HepG2 (cell line): ENCODE measurements around the gene SEC61A1. TPM values are rescaled to one million over a fixed set of nuclear protein-coding genes. Genes with fewer than 3 reads are reported as not detected.

Source experiments
- AHR ChIP-seq: IDR thresholded peaks from 2 replicates; pipeline ENCODE4 v1.6.1; 2018; ENCODE audit warnings: missing genetic modification reagents, missing compliant biosample characterization
- CREB1 ChIP-seq, 2 experiments: fragments of 450-650 bp in 1 of 2; IDR thresholded peaks; 2 replicates each; pipeline ENCODE4 v1.6.1; 2016 to 2017; ENCODE audit warnings: control low read depth in 1 of 2, mild to moderate bottlenecking in 1 of 2, missing compliant biosample characterization in 1 of 2, missing genetic modification characterization in 1 of 2
- FOSL2 ChIP-seq: sonication (generic); formaldehyde crosslinking; IDR thresholded peaks from 2 replicates; pipeline ENCODE4 v1.4.0; 2020; ENCODE audit warnings: missing genetic modification reagents
- HMG20A ChIP-seq: IDR thresholded peaks from 2 replicates; pipeline ENCODE4 v1.6.1; 2016; ENCODE audit warnings: borderline replicate concordance
- PLRG1 ChIP-seq: fragments of 450-650 bp; conservative IDR thresholded peaks from 2 replicates; pipeline ENCODE4 v1.6.1; 2016
- RARA ChIP-seq: IDR thresholded peaks from 2 replicates; pipeline ENCODE4 v1.6.1; 2016; ENCODE audit warnings: missing genetic modification reagents, missing compliant biosample characterization
- TSC22D2 ChIP-seq: sonication (generic); formaldehyde crosslinking; IDR thresholded peaks from 2 replicates; pipeline ENCODE4 v1.5.1; 2020; ENCODE audit warnings: missing genetic modification reagents, mild to moderate bottlenecking, borderline replicate concordance
- ZBTB3 ChIP-seq: sonication (generic); formaldehyde crosslinking; IDR thresholded peaks from 2 replicates; pipeline ENCODE4 v1.4.0; 2020; ENCODE audit warnings: low read depth, mild to moderate bottlenecking, moderate library complexity, missing genetic modification reagents, borderline replicate concordance
- ZNF556 ChIP-seq: sonication (generic); formaldehyde crosslinking; IDR thresholded peaks from 2 replicates; pipeline ENCODE4 v1.4.0; 2020; ENCODE audit warnings: mild to moderate bottlenecking, missing genetic modification reagents, borderline replicate concordance
- ZSCAN22 ChIP-seq: sonication (generic); formaldehyde crosslinking; IDR thresholded peaks from 2 replicates; pipeline ENCODE4 v1.4.0; 2020; ENCODE audit warnings: mild to moderate bottlenecking, missing genetic modification reagents
- polyA plus RNA-seq, 8 experiments: library from polyadenylated mRNA; depleted of rRNA in 3 of 8; stranded (reverse) in 7 of 8; unstranded in 1 of 8; fragments of >200 nt; fragmentation: Illumina TruSeq in 4 of 8; extraction: Trizol in 4 of 8; gene quantifications; 2 replicates each; pipeline versions ENCODE4 v1.2.1 to v1.2.3, GENCODE V29; 2011 to 2016; ENCODE audit warnings: low read depth in 4 of 8, missing spikeins in 1 of 8, mixed read lengths in 1 of 8; ENCODE audit not compliant: insufficient read depth in 1 of 8
- total RNA-seq, 5 experiments: library from RNA; depleted of rRNA; stranded (reverse); fragments of >200 nt; fragmentation: Illumina TruSeq; extraction: Trizol; gene quantifications; 2 replicates each; pipeline ENCODE4 v1.2.3, GENCODE V29; 2016; ENCODE audit warnings: low read depth in 1 of 5
- TF ChIP-seq, protein P1 (sequence below): sonication (generic); formaldehyde crosslinking; IDR thresholded peaks from 2 replicates; pipeline ENCODE4 v1.5.1; 2020; ENCODE audit warnings: mild to moderate bottlenecking, missing genetic modification reagents, borderline replicate concordance
- TF ChIP-seq, protein P2 (sequence below): sonication (generic); formaldehyde crosslinking; IDR thresholded peaks from 2 replicates; pipeline ENCODE4 v1.8.0; 2022; ENCODE audit warnings: missing genetic modification reagents, mild to moderate bottlenecking, inconsistent platforms, borderline replicate concordance
- TF ChIP-seq, protein P3 (sequence below): sonication (generic); formaldehyde crosslinking; IDR thresholded peaks from 2 replicates; pipeline ENCODE4 v1.5.1; 2020; ENCODE audit warnings: mild to moderate bottlenecking, moderate library complexity, missing genetic modification reagents
- TF ChIP-seq, protein P4 (sequence below), 2 experiments: fragments of 450-650 bp in 1 of 2; sonication (generic) in 1 of 2; formaldehyde crosslinking; IDR thresholded peaks; 2 replicates each; pipeline versions ENCODE4 v1.5.0 to v1.8.0; 2020 to 2022; ENCODE audit warnings: mild to moderate bottlenecking in 1 of 2, missing genetic modification reagents in 1 of 2
- TF ChIP-seq, protein P5 (sequence below): sonication (generic); formaldehyde crosslinking; IDR thresholded peaks from 2 replicates; pipeline ENCODE4 v1.5.0; 2020; ENCODE audit warnings: mild to moderate bottlenecking, missing genetic modification reagents, borderline replicate concordance

SEC61A1 gene
- total and polyA plus RNA-seq, 2 of the 13 experiments (the other 11 are each of a cell fraction or from before 2014, with no cell fraction given): 170 to 203 TPM

DNA sequence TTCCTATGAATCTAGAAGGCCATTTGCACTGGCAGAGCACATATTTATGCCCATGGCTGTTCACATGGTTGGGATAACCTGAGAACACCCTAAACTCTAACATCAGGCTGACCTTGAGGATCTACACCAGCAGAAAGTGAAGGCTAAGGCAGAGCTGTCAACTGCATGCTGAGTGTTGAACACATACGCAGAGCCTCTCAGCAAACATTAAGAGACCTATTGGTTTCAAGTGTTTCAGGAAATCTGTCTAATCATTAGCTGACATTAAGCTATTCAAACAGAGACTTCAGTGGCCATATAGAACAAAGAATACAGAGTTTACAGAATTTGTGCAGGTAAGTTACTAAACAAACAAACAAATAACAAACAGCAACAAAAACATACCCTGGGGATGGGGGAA, 16.1 kb upstream of the SEC61A1 start (continued):
- TF ChIP-seq, protein P1, sequence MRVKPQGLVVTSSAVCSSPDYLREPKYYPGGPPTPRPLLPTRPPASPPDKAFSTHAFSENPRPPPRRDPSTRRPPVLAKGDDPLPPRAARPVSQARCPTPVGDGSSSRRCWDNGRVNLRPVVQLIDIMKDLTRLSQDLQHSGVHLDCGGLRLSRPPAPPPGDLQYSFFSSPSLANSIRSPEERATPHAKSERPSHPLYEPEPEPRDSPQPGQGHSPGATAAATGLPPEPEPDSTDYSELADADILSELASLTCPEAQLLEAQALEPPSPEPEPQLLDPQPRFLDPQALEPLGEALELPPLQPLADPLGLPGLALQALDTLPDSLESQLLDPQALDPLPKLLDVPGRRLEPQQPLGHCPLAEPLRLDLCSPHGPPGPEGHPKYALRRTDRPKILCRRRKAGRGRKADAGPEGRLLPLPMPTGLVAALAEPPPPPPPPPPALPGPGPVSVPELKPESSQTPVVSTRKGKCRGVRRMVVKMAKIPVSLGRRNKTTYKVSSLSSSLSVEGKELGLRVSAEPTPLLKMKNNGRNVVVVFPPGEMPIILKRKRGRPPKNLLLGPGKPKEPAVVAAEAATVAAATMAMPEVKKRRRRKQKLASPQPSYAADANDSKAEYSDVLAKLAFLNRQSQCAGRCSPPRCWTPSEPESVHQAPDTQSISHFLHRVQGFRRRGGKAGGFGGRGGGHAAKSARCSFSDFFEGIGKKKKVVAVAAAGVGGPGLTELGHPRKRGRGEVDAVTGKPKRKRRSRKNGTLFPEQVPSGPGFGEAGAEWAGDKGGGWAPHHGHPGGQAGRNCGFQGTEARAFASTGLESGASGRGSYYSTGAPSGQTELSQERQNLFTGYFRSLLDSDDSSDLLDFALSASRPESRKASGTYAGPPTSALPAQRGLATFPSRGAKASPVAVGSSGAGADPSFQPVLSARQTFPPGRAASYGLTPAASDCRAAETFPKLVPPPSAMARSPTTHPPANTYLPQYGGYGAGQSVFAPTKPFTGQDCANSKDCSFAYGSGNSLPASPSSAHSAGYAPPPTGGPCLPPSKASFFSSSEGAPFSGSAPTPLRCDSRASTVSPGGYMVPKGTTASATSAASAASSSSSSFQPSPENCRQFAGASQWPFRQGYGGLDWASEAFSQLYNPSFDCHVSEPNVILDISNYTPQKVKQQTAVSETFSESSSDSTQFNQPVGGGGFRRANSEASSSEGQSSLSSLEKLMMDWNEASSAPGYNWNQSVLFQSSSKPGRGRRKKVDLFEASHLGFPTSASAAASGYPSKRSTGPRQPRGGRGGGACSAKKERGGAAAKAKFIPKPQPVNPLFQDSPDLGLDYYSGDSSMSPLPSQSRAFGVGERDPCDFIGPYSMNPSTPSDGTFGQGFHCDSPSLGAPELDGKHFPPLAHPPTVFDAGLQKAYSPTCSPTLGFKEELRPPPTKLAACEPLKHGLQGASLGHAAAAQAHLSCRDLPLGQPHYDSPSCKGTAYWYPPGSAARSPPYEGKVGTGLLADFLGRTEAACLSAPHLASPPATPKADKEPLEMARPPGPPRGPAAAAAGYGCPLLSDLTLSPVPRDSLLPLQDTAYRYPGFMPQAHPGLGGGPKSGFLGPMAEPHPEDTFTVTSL (CRISPR knock-in tag): peak; percentile 50; the same call in 1 of the 2 replicates
- no peak for TF ChIP-seq TSC22D2 (CRISPR knock-in tag)
- 0 out of 2 replicates have a peak, but pooled peaks have one; percentile 11 for TF ChIP-seq FOSL2
- peak; percentile 62; the same call in 1 of the 2 replicates for TF ChIP-seq HMG20A (CRISPR knock-in tag)
- TF ChIP-seq, protein P2, sequence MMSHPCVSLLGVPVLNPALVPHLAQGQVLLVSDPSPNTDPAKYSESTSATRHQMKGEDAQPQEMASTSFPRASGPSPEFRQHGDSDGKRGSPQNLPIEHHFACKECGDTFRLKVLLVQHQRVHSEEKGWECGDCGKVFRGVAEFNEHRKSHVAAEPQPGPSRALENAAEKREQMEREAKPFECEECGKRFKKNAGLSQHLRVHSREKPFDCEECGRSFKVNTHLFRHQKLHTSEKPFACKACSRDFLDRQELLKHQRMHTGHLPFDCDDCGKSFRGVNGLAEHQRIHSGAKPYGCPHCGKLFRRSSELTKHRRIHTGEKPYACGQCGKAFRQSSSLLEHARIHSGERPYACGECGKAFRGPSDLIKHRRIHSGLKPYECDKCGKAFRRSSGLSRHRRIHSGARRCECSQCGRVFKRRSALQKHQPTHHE (CRISPR knock-in tag): no peak
- no peak for TF ChIP-seq CREB1 (IDR thresholded peaks at IDR 0.05)
- peak; percentile 26; the same call in 1 of the 2 replicates for TF ChIP-seq CREB1 (CRISPR knock-in tag; IDR thresholded peaks at IDR 0.05)
- no peak for TF ChIP-seq AHR (CRISPR knock-in tag)
- no peak for TF ChIP-seq ZSCAN22
- no peak for TF ChIP-seq ZNF556 (CRISPR knock-in tag)
- no peak for TF ChIP-seq PLRG1
- TF ChIP-seq, protein P3, sequence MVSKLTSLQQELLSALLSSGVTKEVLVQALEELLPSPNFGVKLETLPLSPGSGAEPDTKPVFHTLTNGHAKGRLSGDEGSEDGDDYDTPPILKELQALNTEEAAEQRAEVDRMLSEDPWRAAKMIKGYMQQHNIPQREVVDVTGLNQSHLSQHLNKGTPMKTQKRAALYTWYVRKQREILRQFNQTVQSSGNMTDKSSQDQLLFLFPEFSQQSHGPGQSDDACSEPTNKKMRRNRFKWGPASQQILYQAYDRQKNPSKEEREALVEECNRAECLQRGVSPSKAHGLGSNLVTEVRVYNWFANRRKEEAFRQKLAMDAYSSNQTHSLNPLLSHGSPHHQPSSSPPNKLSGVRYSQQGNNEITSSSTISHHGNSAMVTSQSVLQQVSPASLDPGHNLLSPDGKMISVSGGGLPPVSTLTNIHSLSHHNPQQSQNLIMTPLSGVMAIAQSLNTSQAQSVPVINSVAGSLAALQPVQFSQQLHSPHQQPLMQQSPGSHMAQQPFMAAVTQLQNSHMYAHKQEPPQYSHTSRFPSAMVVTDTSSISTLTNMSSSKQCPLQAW (CRISPR knock-in tag): peak; percentile 88
- TF ChIP-seq ZBTB3 (CRISPR knock-in tag): no peak
- TF ChIP-seq, protein P4, sequence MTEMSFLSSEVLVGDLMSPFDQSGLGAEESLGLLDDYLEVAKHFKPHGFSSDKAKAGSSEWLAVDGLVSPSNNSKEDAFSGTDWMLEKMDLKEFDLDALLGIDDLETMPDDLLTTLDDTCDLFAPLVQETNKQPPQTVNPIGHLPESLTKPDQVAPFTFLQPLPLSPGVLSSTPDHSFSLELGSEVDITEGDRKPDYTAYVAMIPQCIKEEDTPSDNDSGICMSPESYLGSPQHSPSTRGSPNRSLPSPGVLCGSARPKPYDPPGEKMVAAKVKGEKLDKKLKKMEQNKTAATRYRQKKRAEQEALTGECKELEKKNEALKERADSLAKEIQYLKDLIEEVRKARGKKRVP (CRISPR knock-in tag; IDR thresholded peaks at IDR 0.05): peak in 1 of 2 experiments; percentile 31; a peak in 1 of 4 replicates
- peak; percentile 71 for TF ChIP-seq RARA (CRISPR knock-in tag)
- TF ChIP-seq, protein P5, sequence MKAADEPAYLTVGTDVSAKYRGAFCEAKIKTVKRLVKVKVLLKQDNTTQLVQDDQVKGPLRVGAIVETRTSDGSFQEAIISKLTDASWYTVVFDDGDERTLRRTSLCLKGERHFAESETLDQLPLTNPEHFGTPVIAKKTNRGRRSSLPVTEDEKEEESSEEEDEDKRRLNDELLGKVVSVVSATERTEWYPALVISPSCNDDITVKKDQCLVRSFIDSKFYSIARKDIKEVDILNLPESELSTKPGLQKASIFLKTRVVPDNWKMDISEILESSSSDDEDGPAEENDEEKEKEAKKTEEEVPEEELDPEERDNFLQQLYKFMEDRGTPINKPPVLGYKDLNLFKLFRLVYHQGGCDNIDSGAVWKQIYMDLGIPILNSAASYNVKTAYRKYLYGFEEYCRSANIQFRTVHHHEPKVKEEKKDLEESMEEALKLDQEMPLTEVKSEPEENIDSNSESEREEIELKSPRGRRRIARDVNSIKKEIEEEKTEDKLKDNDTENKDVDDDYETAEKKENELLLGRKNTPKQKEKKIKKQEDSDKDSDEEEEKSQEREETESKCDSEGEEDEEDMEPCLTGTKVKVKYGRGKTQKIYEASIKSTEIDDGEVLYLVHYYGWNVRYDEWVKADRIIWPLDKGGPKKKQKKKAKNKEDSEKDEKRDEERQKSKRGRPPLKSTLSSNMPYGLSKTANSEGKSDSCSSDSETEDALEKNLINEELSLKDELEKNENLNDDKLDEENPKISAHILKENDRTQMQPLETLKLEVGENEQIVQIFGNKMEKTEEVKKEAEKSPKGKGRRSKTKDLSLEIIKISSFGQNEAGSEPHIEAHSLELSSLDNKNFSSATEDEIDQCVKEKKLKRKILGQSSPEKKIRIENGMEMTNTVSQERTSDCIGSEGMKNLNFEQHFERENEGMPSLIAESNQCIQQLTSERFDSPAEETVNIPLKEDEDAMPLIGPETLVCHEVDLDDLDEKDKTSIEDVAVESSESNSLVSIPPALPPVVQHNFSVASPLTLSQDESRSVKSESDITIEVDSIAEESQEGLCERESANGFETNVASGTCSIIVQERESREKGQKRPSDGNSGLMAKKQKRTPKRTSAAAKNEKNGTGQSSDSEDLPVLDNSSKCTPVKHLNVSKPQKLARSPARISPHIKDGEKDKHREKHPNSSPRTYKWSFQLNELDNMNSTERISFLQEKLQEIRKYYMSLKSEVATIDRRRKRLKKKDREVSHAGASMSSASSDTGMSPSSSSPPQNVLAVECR (CRISPR knock-in tag): peak; percentile 51; the same call in 1 of the 2 replicates
